ENCODE measurements around the gene CD40LG.

The CD40LG gene

GRCh38 chrX:136658151-136658550 is 10.2 kb downstream of the CD40LG start:
- H3F3A ChIP-seq (ENCODE audit: insufficient read depth): no peaks in the 10 kb centered on the region
- H3K27me3 ChIP-seq (ENCODE audit: low read length): no peaks in the 10 kb centered on the region
- no peak overlapping the region for H3K27ac ChIP-seq (ENCODE audit: low read depth, low read length)
- no peak overlapping the region for H3K4me2 ChIP-seq (ENCODE audit: low read depth, low read length, poor library complexity, severe bottlenecking)
- H3K4me3 ChIP-seq (ENCODE audit: insufficient read depth, low read length, poor library complexity, severe bottlenecking): no peak overlapping the region
- H3K36me3 ChIP-seq (ENCODE audit: low read length): no peaks in the 10 kb centered on the region
- no peak overlapping the region for H3K9ac ChIP-seq (ENCODE audit: low read length)
- no peaks in the 10 kb centered on the region for H3K79me2 ChIP-seq (ENCODE audit: insufficient read depth, low read length)
- H3K9me3 ChIP-seq (ENCODE audit: insufficient read depth, low read length): no peaks in the 10 kb centered on the region
- H4K20me1 ChIP-seq (ENCODE audit: low read depth, low read length): no peaks in the 10 kb centered on the region
- no peaks in the 10 kb centered on the region for H3K9me2 ChIP-seq (replicated peaks; ENCODE audit: insufficient read depth, low read length)
- H2AFZ ChIP-seq (ENCODE audit: low read depth, low read length, severe bottlenecking): no peak overlapping the region
- TF ChIP-seq EZH2phosphoT487 (conservative IDR thresholded peaks at IDR 0.05; ENCODE audit: low read length): no peak
- no peak for TF ChIP-seq CTCF (IDR thresholded peaks at IDR 0.05; ENCODE audit: insufficient read depth, low read length, poor library complexity, severe bottlenecking)

DNA sequence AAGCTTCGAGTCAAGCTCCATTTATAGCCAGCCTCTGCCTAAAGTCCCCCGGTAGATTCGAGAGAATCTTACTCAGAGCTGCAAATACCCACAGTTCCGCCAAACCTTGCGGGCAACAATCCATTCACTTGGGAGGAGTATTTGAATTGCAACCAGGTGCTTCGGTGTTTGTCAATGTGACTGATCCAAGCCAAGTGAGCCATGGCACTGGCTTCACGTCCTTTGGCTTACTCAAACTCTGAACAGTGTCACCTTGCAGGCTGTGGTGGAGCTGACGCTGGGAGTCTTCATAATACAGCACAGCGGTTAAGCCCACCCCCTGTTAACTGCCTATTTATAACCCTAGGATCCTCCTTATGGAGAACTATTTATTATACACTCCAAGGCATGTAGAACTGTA is 11.2 kb downstream of the CD40LG start:
- H3F3A ChIP-seq (ENCODE audit: insufficient read depth): no peaks in the 10 kb centered on the region
- no peak overlapping the region for H3K4me3 ChIP-seq (ENCODE audit: insufficient read depth, low read length, poor library complexity, severe bottlenecking)
- no peaks in the 10 kb centered on the region for H3K79me2 ChIP-seq (ENCODE audit: insufficient read depth, low read length)
- no peak overlapping the region for H3K9ac ChIP-seq (ENCODE audit: low read length)
- no peak overlapping the region for H2AFZ ChIP-seq (ENCODE audit: low read depth, low read length, severe bottlenecking)
- no peaks in the 10 kb centered on the region for H3K27me3 ChIP-seq (ENCODE audit: low read length)
- no peaks in the 10 kb centered on the region for H4K20me1 ChIP-seq (ENCODE audit: low read depth, low read length)
- no peaks in the 10 kb centered on the region for H3K9me3 ChIP-seq (ENCODE audit: insufficient read depth, low read length)
- no peaks in the 10 kb centered on the region for H3K9me2 ChIP-seq (replicated peaks; ENCODE audit: insufficient read depth, low read length)
- H3K4me2 ChIP-seq (ENCODE audit: low read depth, low read length, poor library complexity, severe bottlenecking): no peak overlapping the region
- H3K27ac ChIP-seq (ENCODE audit: low read depth, low read length): no peak overlapping the region
- TF ChIP-seq CTCF (IDR thresholded peaks at IDR 0.05; ENCODE audit: insufficient read depth, low read length, poor library complexity, severe bottlenecking) (no peak), EZH2phosphoT487 (conservative IDR thresholded peaks at IDR 0.05; ENCODE audit: low read length) (no peak)
- no peaks in the 10 kb centered on the region for H3K36me3 ChIP-seq (ENCODE audit: low read length)

DNA sequence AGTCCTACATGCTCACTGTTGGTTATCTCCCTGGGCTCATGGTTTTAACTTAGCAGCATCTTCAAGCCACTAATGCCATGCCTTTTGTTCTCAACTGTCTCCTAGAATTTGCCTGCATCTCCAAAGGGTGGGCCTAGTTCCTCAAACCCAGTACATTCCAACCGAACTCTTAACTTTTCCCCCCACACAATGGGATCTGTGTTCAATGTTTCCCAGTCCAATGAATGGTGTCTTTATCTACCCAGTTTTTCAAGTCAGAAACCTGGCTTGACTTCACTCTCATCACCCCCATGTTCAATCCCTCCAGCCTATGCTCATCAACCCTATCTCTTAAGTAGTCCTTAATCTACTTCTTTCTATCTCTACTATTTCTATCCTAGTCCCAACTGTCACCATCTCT is 12.9 kb downstream of the CD40LG start:
- no peak overlapping the region for H3K27ac ChIP-seq (ENCODE audit: low read depth, low read length)
- H3K36me3 ChIP-seq (ENCODE audit: low read length): no peaks in the 10 kb centered on the region
- TF ChIP-seq EZH2phosphoT487 (conservative IDR thresholded peaks at IDR 0.05; ENCODE audit: low read length) (no peak), CTCF (IDR thresholded peaks at IDR 0.05; ENCODE audit: insufficient read depth, low read length, poor library complexity, severe bottlenecking) (no peak)
- H3K9me3 ChIP-seq (ENCODE audit: insufficient read depth, low read length): no peaks in the 10 kb centered on the region
- no peaks in the 10 kb centered on the region for H3K27me3 ChIP-seq (ENCODE audit: low read length)
- H3F3A ChIP-seq (ENCODE audit: insufficient read depth): no peaks in the 10 kb centered on the region
- no peaks in the 10 kb centered on the region for H3K9me2 ChIP-seq (replicated peaks; ENCODE audit: insufficient read depth, low read length)
- no peaks in the 10 kb centered on the region for H3K79me2 ChIP-seq (ENCODE audit: insufficient read depth, low read length)
- no peak overlapping the region for H3K9ac ChIP-seq (ENCODE audit: low read length)
- no peak overlapping the region for H2AFZ ChIP-seq (ENCODE audit: low read depth, low read length, severe bottlenecking)
- no peak overlapping the region for H3K4me3 ChIP-seq (ENCODE audit: insufficient read depth, low read length, poor library complexity, severe bottlenecking)
- no peak overlapping the region for H3K4me2 ChIP-seq (ENCODE audit: low read depth, low read length, poor library complexity, severe bottlenecking)
- no peaks in the 10 kb centered on the region for H4K20me1 ChIP-seq (ENCODE audit: low read depth, low read length)

- Histone ChIP-seq H3K4me2 (ENCODE audit: low read depth, low read length, poor library complexity, severe bottlenecking) (no peak overlapping the region), H3K9me2 (replicated peaks; ENCODE audit: insufficient read depth, low read length) (no peaks in the 10 kb centered on the region), H3K4me3 (ENCODE audit: insufficient read depth, low read length, poor library complexity, severe bottlenecking) (no peak overlapping the region), H2AFZ (ENCODE audit: low read depth, low read length, severe bottlenecking) (no peak overlapping the region), H3K9ac (ENCODE audit: low read length) (no peak overlapping the region), H3K36me3 (ENCODE audit: low read length) (no peaks in the 10 kb centered on the region), H3K27ac (ENCODE audit: low read depth, low read length) (no peak overlapping the region), H3F3A (ENCODE audit: insufficient read depth) (no peaks in the 10 kb centered on the region), H4K20me1 (ENCODE audit: low read depth, low read length) (no peaks in the 10 kb centered on the region), H3K9me3 (ENCODE audit: insufficient read depth, low read length) (no peaks in the 10 kb centered on the region), H3K27me3 (ENCODE audit: low read length) (no peaks in the 10 kb centered on the region), H3K79me2 (ENCODE audit: insufficient read depth, low read length) (no peaks in the 10 kb centered on the region)
- TF ChIP-seq EZH2phosphoT487 (conservative IDR thresholded peaks at IDR 0.05; ENCODE audit: low read length): no peak
- TF ChIP-seq CTCF (IDR thresholded peaks at IDR 0.05; ENCODE audit: insufficient read depth, low read length, poor library complexity, severe bottlenecking): no peak
Observed at GRCh38 chrX:136662104-136662503, 14.1 kb downstream of the CD40LG start.

Measured in SU-DHL-6 (cell line).